C4-2B (cell line): Measurements from ENCODE around the gene HOXC13.

Experiments
- CTCF ChIP-seq: fragments of 450-650 bp; conservative IDR thresholded peaks from 2 replicates; pipeline ENCODE4 v1.5.1; 2017; ENCODE audit warnings: mild to moderate bottlenecking
- ZFX ChIP-seq: fragments of 450-650 bp; IDR thresholded peaks from 2 replicates; pipeline ENCODE4 v1.6.1; 2017

GRCh38 chr12:53940443-53941014 lies 1.9 kb downstream of the HOXC13 start:
- no peak for TF ChIP-seq CTCF
- no peak for TF ChIP-seq ZFX
